AG09319 (cell line): ENCODE results near the gene PPIL3.
A peak's percentile ranks its signal among the peaks of the same experiment; 100 is the strongest.
"Not testable (repeated sequence)": the region's sequence is repeated elsewhere in the genome, so short reads cannot be mapped to it uniquely, and the experiment has no call there.

Source experiments
- DNase-seq: peaks from one replicate; pipeline ENCODE4 v3.0.0-alpha.2; 2010; ENCODE audit warnings: low read depth; ENCODE audit errors: extremely low read depth
- CTCF ChIP-seq: IDR thresholded peaks from 2 replicates; pipeline ENCODE4 v1.5.1; 2011; ENCODE audit warnings: low read depth, mild to moderate bottlenecking, inconsistent platforms, low read length, moderate library complexity

The PPIL3 gene

GRCh38 chr2:200905618-200906296, 16.9 kb upstream of the PPIL3 start:
- peak; percentile 78 for TF ChIP-seq CTCF
- DNase-seq: peak; percentile 28

- TF ChIP-seq CTCF: peak; percentile 74
- DNase-seq: peak; percentile 69
These were observed 12.7 kb upstream of the PPIL3 start for GRCh38 chr2:200901459-200902072.

DNA sequence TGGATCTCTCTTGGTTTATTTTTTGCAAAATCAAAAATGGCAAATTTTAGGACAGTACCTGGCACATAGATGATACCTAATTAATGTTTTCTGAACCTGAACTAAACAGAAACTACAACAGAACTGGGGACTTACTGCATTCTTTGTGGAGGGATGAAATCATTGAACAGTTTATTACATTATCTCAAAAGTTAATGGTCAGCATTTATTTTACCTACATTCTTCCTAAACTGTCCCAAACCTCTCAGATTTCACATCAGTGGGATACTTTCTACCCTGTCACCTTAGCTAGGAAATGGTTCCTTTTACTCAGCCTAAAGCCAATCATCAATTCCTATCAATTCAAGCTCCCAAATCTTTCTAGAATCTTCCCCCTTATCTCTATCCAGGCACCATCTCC, 10.6 kb upstream of the PPIL3 start:
- DNase-seq: no peak
- no peak for TF ChIP-seq CTCF

DNA sequence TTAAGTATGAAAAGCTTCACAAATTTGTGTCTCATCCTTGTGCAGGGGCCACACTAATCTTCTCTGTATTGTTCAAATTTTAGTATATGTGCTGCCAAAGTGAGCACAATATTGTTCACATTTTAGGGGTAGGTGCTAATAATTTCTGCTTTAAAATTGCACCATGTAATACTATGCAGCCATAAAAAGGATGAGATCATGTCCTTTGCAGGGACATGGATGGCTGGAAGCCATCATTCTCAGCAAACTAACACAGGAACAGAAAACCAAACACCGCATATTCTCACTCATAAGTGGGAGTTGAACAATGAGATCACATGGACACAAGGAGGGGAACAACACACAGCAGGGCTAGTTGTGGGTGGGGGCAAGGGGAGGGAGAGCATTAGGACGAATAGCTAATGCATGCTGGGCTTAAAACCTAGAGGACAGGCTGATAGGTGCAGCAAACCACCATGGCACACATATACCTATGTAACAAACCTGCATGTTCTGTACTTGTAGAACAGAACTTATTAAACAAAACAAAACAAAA, 7.1 kb downstream of the PPIL3 start:
- not testable (repeated sequence) for DNase-seq

GRCh38 chr2:200878289-200878880, 10.5 kb downstream of the PPIL3 start:
- TF ChIP-seq CTCF: no peak
- DNase-seq: no peak

- no peak for TF ChIP-seq CTCF
- no peak for DNase-seq
These were observed 11.4 kb downstream of the PPIL3 start for GRCh38 chr2:200877443-200877842.

- TF ChIP-seq CTCF: no peak
- no peak for DNase-seq
These were observed 15.3 kb downstream of the PPIL3 start for GRCh38 chr2:200873560-200873959.
